ENCODE data around the gene CCDC63. TPM values are rescaled to one million over a fixed set of nuclear protein-coding genes. Genes with fewer than 3 reads are reported as not detected.
A peak's percentile ranks its signal among the peaks of the same experiment; 100 is the strongest.
"Not testable (repeated sequence)": the region's sequence is repeated elsewhere in the genome, so short reads cannot be mapped to it uniquely, and the experiment has no call there.

CCDC63 gene
- polyA plus RNA-seq, 4 donors: not detected

- DNase-seq (ENCODE audit: low read depth in 4 of 4, low spot score in 2 of 4): no peak
These were observed 2.7 kb upstream of the CCDC63 start for GRCh38 chr12:110844131-110844530.

DNA sequence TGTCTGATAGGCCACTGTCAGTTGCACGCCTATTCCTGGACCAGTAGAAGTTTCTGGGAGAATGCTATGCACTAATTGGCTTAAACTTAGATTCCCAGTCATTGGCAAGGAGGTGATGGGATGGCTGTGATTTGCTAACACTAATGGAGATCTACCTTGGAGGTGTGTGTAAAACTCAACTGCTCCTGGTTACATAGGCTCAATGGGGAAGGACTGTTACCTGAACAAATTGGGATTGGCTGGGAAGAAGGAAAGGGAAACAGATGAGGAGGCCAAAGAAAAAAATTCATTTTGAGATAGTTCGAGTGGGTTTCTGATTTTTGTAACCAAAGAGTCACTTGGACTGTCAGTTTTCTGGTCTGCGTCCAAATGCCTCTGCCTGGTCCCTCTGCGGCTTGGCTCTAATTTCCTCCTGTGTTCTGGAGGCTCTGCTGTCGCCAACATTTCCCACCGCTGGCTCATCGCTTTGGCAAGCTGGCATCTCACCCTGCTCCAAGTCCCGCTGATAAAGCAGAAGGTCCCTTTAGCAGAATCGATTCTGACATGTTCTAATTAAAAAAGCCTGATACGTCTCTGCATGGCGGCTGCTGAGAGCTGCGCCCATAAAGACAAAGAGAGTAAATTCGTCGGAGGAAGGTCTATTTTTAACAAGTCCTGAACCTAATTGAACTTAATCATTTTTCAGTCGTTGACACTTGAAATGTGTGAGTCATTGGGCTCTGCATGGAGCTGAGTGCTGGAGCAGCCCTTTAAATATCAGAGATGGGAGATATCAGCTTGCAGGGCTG is 2.0 kb upstream of the CCDC63 start:
- no peak for DNase-seq (ENCODE audit: low read depth in 4 of 4, low spot score in 2 of 4)

DNA sequence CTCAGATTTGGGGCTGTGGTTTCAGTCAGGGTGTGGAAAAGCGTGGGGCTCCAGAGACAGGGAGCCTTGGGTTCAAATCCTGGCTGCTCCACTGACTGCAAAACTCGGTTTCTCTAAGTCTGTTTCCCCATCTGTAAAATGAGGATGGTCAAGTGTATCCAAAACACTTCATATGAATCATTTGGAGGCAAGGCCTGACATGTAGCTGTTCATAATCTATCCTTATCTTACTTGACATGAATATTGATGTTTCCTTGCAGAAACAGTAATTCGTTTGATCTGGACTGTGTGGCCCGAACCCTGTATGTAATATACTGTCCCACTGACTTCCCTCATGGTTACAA is 1.5 kb upstream of the CCDC63 start:
- no peak for DNase-seq (ENCODE audit: low read depth in 4 of 4, low spot score in 2 of 4)

GRCh38 chr12:110848314-110848923 is 1.6 kb downstream of the CCDC63 start:
- no peak for DNase-seq (ENCODE audit: low read depth in 4 of 4, low spot score in 2 of 4)

GRCh38 chr12:110849221-110849620 is 2.4 kb downstream of the CCDC63 start:
- no peak for DNase-seq (ENCODE audit: low read depth in 4 of 4, low spot score in 2 of 4)

DNA sequence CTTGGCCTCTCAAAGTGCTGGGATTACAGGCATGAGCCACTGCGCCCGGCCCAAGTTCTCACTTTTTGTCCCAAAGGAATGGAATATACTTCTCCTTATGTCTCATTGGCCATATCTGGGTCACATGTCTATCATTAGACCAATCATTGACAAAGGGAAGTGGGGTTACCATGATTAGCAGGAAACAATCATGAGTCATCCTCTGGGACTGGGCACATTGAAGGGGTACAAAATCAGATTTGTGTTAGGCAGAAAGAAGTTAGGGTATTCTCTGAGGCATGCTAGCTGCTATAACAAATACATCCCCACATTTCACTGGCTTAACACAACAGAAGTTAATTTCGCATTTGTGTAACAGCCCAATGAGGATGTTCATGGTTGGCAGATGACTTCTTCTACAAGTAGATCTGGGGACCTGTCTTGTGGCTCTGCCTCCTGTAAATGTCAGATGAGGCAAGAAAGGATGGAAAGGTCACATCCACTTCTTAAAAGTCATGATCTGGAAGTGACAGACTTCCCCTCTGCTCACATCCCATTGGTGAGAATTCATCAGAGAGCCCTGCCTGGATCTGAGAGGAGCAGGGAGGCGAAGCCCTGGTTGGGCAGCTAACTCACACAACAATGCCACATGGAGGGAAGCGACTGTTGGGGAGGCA is 3.1 kb downstream of the CCDC63 start:
- no peak for DNase-seq (ENCODE audit: low read depth in 4 of 4, low spot score in 2 of 4)

- DNase-seq (ENCODE audit: low read depth in 4 of 4, low spot score in 2 of 4): no peak
These were observed 4.0 kb downstream of the CCDC63 start for GRCh38 chr12:110850762-110851161.

DNA sequence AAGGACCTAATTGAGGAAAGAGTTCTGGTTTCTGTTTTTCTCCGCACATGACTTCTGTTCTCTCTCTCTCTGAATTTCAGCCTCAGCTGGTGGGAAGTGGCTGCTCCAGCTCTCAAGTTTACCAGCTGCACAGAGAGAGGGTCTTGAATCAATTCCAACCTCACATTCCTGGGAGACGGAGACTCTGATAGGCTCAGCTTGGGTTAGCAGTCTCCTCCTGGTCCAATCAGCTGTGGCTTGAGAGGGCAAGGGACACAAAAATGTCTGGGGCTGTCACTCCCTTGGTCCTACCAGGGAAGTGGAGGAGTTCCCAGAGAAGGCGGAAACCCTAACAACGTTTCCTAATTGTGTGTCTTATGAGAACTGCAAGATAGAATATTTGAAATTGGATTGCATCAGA is 7.0 kb downstream of the CCDC63 start:
- peak in 3 of 4 donors; percentile 29 to 77 (median 61) for DNase-seq (ENCODE audit: low read depth in 4 of 4, low spot score in 2 of 4)

DNA sequence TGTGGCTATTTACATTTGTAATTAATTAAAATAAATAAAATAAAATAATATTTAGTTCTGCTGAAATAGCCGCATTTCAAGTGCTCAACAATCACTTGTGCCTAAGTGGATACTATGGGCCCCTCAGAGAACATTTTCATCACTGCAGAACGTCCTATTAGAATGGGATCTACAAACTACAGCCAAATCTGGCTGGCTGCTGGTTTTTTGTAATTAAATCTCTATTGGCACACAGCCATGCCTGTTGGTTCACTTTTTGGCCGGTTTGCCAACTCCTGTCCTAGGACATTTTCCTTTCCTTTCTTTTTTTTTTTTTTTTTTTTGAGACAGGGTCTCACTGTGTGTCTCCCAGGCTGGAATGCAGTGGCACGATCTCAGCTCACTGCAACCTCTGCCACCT is 9.8 kb downstream of the CCDC63 start:
- no peak for DNase-seq (ENCODE audit: low read depth in 4 of 4, low spot score in 2 of 4)

DNA sequence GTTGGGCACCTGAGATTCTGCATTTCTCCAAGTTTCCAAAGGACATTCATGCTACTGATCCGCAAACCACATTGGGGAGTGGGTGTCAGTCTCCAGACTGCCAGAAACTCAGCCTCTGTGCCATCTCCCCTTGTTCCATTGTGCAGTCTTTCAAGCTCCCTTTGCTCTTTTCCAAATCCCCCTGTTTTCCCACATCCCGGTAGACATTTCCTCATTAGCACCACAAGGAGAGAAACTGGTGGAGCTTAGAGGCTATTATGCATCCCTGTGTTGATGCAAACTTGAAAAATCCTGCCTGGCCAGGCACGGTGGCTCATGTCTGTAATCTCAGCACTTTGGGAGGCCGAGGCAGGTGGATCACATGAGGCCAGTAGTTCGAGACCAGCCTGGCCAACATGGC is 10.7 kb downstream of the CCDC63 start:
- no peak for DNase-seq (ENCODE audit: low read depth in 4 of 4, low spot score in 2 of 4)

DNA sequence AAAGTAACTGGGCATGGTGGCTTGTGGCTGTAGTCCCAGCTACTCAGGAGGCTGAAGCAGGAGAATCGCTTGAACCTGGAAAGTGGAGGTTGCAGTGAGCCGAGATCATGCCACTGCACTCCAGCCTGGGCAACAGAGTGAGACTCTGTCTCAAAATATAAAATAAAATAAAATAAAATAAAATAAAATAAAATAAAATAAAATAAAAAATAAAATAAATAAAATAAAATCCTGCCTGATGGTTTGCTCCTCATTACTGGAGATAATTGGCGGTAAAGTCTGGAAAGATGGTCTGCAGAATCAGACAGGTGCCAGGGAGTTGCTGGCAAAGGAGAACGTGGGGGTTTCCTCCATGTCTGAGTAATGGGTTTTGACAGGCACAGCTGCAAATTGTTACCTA is 11.2 kb downstream of the CCDC63 start:
- DNase-seq (ENCODE audit: low read depth in 4 of 4, low spot score in 2 of 4): not testable (repeated sequence)

GRCh38 chr12:110858848-110859247 is 12.1 kb downstream of the CCDC63 start:
- DNase-seq (ENCODE audit: low read depth in 4 of 4, low spot score in 2 of 4): no peak

DNA sequence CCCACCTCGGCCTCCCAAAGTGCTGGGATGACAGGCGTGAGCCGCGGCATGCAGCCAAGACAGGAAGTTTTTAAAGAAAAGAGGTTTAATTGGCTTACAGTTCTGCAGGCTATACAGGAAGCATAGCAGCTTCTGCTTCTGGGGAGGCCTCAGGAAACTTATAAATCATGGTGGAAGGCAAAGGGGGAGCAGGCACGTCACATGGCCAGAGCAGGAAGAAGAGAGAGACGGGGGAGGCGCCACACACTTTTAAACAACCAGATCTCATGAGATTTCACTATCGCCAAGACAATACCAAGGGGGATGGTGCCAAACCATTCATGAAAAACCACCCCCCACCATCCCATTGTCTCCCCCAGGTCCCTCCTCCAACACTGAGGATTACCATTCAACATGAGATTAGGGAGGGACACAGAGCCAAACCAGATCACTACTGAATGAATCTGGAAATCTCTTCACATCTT is 14.1 kb downstream of the CCDC63 start:
- DNase-seq (ENCODE audit: low read depth in 4 of 4, low spot score in 2 of 4): peak in 2 of 4 donors; percentile 19 to 36

DNA sequence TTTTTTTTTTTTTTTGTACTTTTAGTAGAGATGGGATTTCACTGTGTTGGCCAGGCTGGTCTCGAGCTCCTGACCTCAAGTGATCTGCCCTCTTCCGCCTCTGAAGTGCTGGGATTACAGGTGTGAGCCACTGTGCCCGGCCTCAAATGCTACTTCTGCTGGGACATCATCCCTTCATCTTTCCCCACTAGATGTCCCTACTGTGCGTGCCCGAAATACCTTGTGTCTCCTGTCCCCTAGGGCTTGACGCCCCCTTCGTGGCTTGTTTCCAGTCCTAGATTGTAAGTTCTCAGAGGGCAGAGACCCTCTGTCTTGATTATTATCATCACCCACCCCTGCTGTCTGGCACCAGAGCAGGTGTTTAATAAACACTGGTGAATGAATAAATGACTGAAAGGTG is 14.9 kb downstream of the CCDC63 start:
- DNase-seq (ENCODE audit: low read depth in 4 of 4, low spot score in 2 of 4): no peak

GRCh38 chr12:110862329-110862728 is 15.5 kb downstream of the CCDC63 start:
- DNase-seq (ENCODE audit: low read depth in 4 of 4, low spot score in 2 of 4): no peak

DNA sequence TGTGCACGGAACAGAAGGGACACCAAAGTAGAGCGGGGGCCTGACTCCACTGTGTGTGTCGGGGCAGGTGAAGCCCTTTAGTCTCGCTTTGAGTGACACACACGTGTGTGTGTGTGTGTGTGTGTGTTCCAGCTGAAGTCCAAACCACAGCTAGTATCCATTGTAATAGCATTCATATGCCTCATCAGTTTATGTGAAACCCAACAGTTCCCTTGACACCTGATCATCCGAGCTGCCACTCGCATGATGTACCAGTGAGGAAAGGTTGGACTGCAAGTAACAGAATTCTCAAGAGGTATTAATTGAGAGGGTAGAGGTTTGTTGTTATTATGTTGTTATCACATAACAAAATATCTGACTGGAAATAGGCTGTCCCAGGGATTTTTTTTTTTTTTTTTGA is 16.4 kb downstream of the CCDC63 start:
- no peak for DNase-seq (ENCODE audit: low read depth in 4 of 4, low spot score in 2 of 4)

- no peak for DNase-seq (ENCODE audit: low read depth in 4 of 4, low spot score in 2 of 4)
These were observed 18.7 kb downstream of the CCDC63 start for GRCh38 chr12:110865521-110865920.

GRCh38 chr12:110869026-110869425 is 22.2 kb downstream of the CCDC63 start:
- no peak for DNase-seq (ENCODE audit: low read depth in 4 of 4, low spot score in 2 of 4)

GRCh38 chr12:110869803-110870202 is 23.0 kb downstream of the CCDC63 start:
- no peak for DNase-seq (ENCODE audit: low read depth in 4 of 4, low spot score in 2 of 4)

DNA sequence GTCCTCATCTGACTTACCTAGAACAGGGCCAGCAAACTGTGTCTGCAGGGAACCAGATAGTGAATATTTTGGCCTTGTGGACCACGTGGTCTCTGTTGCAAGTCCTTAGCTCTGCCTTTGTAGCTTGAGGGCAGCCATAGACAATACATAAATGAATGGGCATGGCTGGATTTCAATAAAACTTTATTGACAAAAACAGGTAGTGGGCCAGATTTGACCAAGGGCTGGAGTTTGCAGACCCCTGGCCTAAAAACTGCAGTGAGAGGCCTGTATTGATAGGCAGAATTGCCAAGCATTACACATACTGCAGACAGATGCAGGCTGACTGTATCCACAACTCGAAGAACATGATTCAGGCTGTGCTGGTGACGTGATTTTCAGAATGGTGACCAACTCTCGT is 25.3 kb downstream of the CCDC63 start:
- no peak for DNase-seq (ENCODE audit: low read depth in 4 of 4, low spot score in 2 of 4)

DNA sequence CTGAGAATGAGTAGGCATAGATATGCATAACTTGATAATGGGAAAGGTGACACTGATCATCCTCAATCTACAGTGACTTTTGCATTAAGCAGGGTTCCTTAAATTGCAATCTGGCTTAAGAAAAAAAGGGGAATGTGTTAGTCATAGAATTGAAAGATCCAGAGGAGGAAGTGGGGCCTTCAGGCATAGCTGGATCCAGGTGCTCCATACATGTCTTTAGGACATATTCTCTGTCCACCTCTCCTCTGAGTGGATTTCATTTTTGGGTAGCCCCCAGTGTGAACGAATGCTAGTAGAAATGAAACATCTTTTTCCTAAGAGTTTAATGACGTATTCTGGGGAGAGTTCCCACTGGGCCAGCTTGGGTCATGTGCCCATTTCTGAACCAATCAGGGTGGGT is 27.6 kb downstream of the CCDC63 start:
- DNase-seq (ENCODE audit: low read depth in 4 of 4, low spot score in 2 of 4): no peak

GRCh38 chr12:110874781-110875180 is 28.0 kb downstream of the CCDC63 start:
- no peak for DNase-seq (ENCODE audit: low read depth in 4 of 4, low spot score in 2 of 4)

Measured in left renal cortex interstitium (tissue), 4 donors.